GM04503 (cell line): ENCODE measurements around the gene FADS1.

Experiments used
- DNase-seq: peaks from one replicate; pipeline ENCODE4 v3.0.0-alpha.2; 2012; ENCODE audit warnings: low read depth

Gene FADS1

DNA sequence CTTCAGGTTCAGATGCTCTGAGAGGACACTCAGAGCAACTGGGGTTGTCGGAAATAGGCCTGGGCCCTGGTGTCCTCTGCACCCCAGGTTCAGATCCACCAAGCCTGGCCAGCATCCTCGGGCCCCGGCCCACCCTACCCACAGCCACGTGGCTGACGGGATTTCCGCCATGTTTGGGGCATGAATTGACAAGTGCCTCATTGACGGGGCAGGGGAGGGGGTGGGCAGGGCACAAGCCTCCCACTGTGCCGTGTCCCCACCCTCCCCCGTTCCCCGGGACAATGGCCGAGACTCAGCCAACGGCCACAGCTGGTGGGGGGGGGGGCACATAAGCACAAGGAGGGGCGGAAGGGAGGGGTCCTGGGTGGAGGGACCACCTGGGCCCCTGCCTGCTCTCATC is 55.9 kb downstream of the FADS1 start:
- DNase-seq: no peak

- DNase-seq: no peak
Observed at GRCh38 chr11:61757213-61757862, 59.5 kb downstream of the FADS1 start.

DNA sequence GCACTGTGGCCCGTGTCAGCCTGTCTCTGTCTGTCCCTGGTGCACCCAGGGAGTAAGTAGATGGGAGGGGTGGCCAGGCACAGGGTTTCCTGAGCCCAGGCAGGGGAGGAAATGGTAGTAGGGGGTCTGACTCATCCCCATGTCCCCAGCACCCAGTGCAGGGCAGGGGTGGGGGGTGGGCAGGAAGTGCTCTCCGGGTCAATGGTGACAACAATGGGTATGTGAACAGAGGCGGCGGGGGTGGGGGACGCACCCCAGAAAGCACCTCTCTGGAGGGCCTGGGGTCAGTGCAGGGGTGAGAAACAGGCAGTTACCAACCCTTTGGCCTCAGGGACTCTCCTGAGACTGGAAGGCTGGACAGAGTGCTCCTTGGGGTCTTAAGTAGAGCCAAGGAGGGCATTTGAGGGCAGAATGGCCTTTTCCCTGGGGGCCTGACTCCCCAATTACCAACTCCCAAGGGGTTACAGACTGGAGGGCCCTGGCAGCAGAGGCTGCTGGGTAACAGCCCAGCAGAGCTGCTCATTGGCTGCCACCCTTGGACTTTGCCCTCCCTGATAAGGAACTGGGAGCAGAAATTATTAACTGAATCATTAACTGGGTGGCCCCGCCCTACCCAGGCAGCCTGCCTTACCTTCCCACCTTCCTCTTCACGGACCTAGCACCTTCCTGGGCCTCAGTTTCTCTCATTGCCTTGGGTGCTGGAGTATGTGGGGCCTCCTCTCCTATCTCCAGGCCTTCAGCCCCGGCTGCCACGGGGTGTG is 60.2 kb downstream of the FADS1 start:
- no peak for DNase-seq

DNA sequence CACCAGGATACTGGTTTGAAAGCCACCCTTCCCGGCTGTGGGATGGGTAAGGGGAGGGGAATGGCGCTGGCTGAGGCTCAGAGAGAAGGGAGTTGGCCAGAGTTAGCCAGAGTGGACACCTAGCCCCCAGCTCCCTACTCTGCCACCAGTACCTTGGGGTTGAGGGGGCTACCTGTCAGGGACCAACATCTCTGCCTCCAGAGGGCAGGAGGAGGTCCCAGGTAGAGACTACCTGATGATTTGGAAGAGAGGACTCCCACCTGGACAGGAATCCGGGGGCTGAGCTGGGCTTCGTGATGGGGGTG is 60.7 kb downstream of the FADS1 start:
- no peak for DNase-seq

DNA sequence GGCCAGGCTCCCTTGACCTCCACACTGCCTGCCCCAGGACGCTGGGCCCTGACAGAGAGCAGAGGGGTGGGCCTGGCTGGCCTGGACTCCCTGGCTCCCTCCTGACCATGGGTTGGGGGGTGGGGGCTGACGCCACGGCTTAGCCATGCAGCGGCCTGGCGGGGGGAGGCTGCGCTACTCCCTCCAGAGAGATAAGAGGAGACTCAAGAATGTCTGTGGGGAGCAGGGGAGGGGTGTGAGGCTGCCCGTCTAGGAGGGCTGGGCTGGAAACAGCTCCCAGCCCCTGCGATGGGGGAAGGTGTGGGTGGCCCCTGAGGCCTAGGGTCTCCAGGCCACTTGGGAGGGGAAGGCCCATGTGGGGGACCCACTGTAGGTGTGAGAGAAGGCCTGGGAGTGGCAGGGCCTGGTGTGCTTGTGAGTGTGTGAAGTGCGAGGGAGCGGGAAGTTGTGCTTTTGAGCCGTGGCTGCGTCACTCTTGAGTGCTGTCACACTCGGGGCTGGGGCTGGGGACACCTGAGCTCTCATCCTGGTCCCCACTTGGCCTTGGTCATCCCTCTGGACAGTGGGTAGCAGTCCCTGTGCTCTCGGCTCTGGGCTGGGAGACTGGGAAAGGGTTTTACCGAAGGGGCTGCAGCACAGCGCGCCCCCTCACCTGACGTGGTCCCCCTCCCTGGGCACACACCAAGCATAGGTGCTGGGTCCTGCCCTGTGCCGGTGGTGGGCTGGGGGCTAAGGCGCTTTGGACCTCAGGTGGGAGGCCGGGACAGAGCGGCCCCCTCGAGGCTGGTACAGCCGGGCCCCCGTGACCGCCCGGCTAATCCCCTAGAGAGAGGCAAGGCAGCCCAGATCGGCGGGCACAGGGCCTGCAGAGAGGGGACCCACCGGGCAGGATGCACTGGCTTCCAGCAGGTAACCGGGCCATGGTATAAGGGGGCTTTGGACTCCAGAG is 62.0 kb downstream of the FADS1 start:
- DNase-seq: no peak

GRCh38 chr11:61753672-61754071 is 63.1 kb downstream of the FADS1 start:
- DNase-seq: no peak

- no peak for DNase-seq
Observed at GRCh38 chr11:61752925-61753521, 63.8 kb downstream of the FADS1 start.

- no peak for DNase-seq
Observed at GRCh38 chr11:61752117-61752924, 64.5 kb downstream of the FADS1 start, which contains the start of gene MYRF. TSS of gene MYRF (plus strand) at chr11:61752636. CDS start at chr11:61752745, 109 bp downstream.

- no peak for DNase-seq
Observed at GRCh38 chr11:61751384-61751783, 65.4 kb downstream of the FADS1 start.

DNA sequence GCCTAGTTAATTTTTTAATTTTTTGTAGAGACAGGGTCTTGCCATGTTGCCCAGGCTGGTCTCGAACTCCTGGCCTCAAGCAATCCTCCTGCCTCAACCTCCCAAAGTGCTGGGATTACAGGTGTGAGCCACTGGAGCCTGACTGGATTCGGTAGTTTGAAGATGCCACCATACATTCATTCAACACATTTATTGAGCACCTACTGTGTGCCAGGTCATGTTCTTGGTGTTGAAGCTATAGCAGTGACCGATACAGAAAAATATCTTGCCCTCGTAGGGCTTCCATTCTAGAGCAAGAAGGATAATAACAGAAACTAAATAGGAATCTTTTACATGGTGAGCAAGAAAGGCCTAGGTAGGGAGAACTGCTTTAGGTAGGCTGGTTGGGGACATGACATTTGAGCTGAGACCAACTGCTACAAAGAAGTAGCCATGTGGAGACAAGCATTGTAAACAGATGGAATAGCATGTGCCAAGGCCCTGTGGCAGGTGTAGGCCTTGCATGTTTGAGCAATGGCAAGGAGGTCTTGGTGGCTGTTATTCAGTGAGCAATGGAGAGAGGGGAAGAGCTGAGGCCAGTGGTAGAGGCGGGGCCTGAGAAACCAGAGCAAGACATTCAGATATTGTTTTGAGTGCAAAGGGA is 66.1 kb downstream of the FADS1 start:
- DNase-seq: no peak
